Bronchial epithelial cell (primary cell): ENCODE results near the gene MYO5A. TPM values are rescaled to one million over a fixed set of nuclear protein-coding genes. Genes with fewer than 3 reads are reported as not detected.
A peak's percentile ranks its signal among the peaks of the same experiment; 100 is the strongest.

Experiments
- DNase-seq: peaks from one replicate; pipeline ENCODE4 v3.0.0-alpha.2; 2010; ENCODE audit warnings: low read depth
- FAIRE-seq: peaks from 2 replicates; lab custom pipeline; 2011; peaks lifted over from hg19 to GRCh38; lab: Jason Lieb, UNC
- H3K27me3 ChIP-seq: 2 replicates; pipeline ENCODE4 v1.5.1; 2011; ENCODE audit warnings: low read length; ENCODE audit not compliant: control insufficient read depth, insufficient read depth
- H3K36me3 ChIP-seq: 2 replicates; pipeline ENCODE4 v1.5.1; 2011; ENCODE audit warnings: low read length; ENCODE audit not compliant: control insufficient read depth, insufficient read depth
- H3K4me3 ChIP-seq: 2 replicates; pipeline ENCODE4 v1.5.1; 2011; ENCODE audit warnings: mild to moderate bottlenecking, low read depth, low read length, control low read depth
- total RNA-seq: library from RNA; depleted of rRNA; stranded (reverse); fragments of >200 nt; gene quantifications from 2 replicates; pipeline ENCODE4 v1.2.1, GENCODE V29; 2014
- TF ChIP-seq, protein P1 (sequence below): IDR thresholded peaks from 2 replicates; pipeline ENCODE4 v1.5.1; 2011; ENCODE audit warnings: mild to moderate bottlenecking, moderate library complexity, low read length, control low read depth, inconsistent platforms; ENCODE audit not compliant: insufficient read depth, severe bottlenecking

MYO5A gene
- total RNA-seq, 1 donor from 2014 or later = 29.5 TPM

DNA sequence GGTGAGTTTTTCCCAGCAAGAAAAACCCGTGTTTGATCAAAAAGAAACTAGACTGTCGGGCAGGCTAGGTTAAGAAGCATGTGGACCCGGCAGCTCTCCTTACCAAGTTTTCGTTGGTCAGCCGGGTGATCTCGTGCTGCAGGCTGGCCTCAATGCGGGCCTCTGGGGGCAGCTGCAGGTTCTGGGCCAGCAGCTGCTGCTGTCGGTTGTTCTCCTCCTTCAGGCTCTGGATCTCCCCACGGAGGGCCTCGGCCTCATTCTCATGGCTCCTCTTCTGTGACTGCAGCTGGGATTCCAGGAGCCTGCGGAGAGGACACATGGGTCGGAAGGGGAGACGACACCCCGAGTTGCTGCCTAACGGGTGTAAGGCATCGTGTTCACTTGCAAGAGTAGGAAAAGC is 188.6 kb downstream of the MYO5A start:
- TF ChIP-seq, protein P1, sequence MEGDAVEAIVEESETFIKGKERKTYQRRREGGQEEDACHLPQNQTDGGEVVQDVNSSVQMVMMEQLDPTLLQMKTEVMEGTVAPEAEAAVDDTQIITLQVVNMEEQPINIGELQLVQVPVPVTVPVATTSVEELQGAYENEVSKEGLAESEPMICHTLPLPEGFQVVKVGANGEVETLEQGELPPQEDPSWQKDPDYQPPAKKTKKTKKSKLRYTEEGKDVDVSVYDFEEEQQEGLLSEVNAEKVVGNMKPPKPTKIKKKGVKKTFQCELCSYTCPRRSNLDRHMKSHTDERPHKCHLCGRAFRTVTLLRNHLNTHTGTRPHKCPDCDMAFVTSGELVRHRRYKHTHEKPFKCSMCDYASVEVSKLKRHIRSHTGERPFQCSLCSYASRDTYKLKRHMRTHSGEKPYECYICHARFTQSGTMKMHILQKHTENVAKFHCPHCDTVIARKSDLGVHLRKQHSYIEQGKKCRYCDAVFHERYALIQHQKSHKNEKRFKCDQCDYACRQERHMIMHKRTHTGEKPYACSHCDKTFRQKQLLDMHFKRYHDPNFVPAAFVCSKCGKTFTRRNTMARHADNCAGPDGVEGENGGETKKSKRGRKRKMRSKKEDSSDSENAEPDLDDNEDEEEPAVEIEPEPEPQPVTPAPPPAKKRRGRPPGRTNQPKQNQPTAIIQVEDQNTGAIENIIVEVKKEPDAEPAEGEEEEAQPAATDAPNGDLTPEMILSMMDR = no peak
- Histone ChIP-seq H3K4me3 (no peak overlapping the region), H3K27me3 (no peaks in the 10 kb centered on the region), H3K36me3 (no peaks in the 10 kb centered on the region)
- FAIRE-seq = no peak
- no peak for DNase-seq

DNA sequence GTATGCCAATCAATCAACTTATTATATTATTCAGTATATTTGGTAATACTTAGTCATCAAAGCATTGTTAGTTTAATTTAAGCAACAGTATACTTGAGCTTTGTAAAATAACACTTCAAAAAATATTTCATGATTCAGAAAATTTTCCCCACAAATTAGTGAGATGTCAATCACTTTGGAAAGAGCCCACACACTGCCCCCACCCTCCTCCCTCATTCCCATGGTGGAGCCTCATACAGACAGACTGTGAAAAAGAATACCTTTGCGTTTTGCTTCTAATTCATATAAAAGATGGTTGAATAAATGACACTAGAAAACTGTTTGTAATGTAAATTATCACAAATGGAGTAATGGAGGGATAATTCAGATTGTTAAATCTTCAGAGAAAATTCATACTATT is 189.8 kb downstream of the MYO5A start:
- Histone ChIP-seq H3K4me3 (no peak overlapping the region), H3K36me3 (no peaks in the 10 kb centered on the region), H3K27me3 (no peaks in the 10 kb centered on the region)
- FAIRE-seq = no peak
- peak; percentile 23 for DNase-seq
- TF ChIP-seq, protein P1 = no peak

DNA sequence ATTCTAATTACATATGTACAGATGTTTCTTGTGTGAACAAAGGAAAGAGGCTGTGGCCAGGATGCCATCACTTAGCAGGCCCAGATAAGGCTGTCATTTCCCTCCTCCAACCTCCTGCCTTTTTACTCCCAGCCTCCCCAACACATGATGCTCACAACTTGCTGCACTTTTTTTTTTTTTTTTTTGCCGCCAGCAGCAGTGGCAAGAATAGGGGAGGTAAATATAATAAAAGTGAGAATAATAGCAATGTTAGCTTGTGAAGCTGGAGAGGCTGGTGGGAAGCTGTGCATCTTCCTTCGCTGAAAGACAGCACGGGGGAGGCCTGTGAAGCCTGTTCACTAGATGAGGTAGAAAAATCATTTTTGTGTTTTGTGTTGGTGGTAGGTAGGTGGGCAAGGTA is 190.6 kb downstream of the MYO5A start:
- no peak for FAIRE-seq

DNA sequence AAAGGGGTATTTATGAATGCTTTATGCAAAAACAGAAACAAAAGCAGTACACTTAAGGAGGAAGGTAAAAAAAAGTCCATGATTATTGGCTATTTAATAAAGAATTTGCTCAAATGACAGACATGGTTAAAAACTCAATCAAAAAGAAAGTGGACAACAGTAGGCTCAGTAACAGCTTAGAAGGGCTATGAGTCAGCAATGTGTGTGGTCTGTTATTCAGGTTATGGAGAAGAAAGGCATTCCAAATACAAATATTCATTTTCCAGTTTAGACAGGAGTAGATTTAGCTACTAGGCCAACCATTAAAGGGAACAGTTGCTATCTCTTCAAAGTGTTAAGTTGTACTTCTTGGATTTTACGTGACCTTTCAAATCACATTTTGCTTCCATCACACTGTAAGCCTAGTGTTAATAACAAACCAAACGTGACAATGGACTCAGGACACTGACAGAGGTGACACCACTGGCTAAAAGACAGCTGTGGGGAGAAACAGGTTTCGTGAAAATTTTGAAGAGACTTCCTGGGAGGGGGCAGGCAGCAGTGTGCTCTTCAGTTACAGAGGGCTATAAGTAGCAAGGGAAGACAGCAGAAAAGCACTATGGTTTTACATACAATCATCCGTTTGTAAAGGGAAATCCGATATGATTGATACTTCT is 191.4 kb downstream of the MYO5A start:
- H3K27me3 ChIP-seq = no peaks in the 10 kb centered on the region
- FAIRE-seq (no peak), DNase-seq (peak; percentile 89)
- TF ChIP-seq, protein P1 = no peak
- no peaks in the 10 kb centered on the region for H3K36me3 ChIP-seq
- H3K4me3 ChIP-seq = no peak overlapping the region

More for the DNA sequence above, 190.6 kb downstream of the MYO5A start:
- DNase-seq = no peak
- TF ChIP-seq, protein P1 = no peak
- Histone ChIP-seq H3K36me3 (no peaks in the 10 kb centered on the region), H3K4me3 (no peak overlapping the region), H3K27me3 (no peaks in the 10 kb centered on the region)

DNA sequence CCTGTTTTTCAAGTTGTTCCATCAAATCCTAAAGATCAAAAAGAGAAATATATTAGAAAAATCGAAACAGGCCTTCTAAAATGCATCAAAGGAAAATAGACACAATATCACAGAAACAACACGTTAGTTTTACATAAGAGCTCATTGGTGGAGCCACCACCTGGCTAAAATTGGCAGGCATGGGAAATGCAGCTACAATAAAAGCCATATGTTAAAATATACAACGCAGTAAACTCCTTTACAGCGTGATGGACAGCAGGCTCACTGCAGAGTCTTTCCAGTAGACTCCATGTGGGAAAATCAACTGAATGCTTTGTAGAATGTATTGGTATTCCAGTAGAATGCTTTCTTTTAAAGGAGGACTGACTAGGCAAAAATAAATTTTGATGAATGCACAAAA is 192.2 kb downstream of the MYO5A start:
- FAIRE-seq = no peak

More for the DNA sequence above, 192.2 kb downstream of the MYO5A start:
- no peak for DNase-seq
- H3K4me3 ChIP-seq = no peak overlapping the region
- TF ChIP-seq, protein P1 = no peak
- H3K27me3 ChIP-seq = no peaks in the 10 kb centered on the region
- H3K36me3 ChIP-seq = no peaks in the 10 kb centered on the region
